Ramos (cell line): ENCODE results near the gene TMED1.

Experiments
- in situ Hi-C: fragments of 300-500 bp; cut with MboI; formaldehyde crosslinking; loops from one replicate; pipeline ENCODE4 v1.14.3; 2022; ENCODE audit warnings: low sequenced_read_pairs; ENCODE audit not compliant: unreplicated experiment

TMED1 gene

DNA sequence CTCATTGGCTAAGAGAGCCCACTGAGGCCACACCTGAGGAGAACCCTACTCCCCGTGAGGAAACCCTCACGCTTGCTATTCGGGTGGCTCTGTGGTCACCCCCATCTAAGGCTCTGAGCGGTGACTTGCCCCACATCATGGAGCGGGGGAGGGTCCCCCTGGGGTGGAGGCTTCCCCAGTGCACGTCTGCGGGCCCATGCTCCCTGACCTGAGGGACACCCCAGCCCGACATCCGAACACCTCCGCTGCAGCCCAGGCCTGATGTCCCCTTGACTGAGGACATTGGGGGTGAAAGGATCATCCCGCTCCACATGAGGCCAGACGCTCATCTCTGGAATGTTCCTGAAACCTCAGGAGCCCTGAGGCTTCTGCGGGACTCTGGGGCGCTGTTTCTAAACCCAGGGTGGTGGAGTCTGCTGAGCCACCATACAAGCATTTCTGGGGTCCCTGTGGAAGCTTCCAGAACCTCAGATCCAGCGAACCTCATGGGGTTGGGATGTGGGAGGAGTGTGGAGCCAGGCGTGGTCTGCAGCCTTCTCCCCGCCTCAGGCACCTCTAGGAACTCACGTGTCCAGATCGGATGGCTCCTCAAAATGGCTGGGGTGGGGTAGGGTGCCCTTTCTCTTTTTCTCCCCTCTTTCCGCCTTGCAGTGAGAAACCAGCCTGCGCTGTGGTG, 19.9 kb downstream of the TMED1 start:
- in situ Hi-C loops, result no loop called here

DNA sequence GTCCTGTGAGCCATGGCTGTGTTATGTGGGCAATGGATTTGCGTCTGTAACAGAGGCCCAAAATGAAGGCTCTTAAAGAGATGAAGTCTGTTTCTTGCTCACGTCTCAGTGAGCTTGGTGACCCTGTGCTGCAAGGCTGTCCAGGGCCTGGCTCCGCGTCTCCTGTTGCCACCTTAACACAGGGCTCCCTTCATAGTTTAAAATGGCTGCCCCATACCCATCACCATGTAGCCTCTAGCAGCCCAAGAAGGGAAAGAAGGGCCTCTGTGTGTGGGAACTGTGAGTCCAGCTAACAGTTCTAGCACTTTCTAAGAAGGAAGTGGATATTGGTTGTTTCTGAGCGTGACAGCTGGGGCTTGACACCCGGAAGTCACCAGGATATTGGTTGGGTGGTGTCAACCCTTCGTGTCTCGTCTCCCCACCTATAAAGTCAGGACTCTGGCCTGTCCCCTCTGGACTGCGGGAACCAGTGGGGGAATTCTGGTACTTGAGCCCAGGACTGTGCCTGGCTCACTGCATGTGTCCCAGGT, 20.9 kb downstream of the TMED1 start:
- in situ Hi-C loops, result no loop called here

DNA sequence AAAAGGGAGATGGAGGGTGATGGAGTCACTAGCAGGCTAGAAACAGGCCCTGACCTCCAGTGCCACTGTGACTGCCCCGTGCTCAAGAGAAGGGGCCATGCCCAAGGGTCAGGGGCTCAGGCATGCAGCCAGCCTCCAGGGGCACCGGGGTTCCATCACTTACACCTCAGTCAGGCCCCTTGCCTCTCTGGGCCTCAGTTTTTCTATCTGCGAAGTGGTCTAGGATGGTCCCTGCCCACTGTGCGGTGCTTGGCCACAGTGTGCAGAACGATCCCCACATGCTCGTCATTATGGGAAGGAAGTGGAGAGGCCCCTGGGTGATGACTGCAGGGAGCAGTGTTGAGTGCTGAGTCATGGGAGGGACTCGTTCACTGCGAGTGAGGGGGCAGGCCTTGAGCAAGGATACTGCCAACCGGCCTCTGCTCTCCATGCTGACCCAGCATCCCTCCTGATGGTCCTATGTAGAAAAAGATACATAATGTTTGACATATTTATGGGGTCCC, 23.1 kb downstream of the TMED1 start:
- in situ Hi-C loops, result no loop called here

DNA sequence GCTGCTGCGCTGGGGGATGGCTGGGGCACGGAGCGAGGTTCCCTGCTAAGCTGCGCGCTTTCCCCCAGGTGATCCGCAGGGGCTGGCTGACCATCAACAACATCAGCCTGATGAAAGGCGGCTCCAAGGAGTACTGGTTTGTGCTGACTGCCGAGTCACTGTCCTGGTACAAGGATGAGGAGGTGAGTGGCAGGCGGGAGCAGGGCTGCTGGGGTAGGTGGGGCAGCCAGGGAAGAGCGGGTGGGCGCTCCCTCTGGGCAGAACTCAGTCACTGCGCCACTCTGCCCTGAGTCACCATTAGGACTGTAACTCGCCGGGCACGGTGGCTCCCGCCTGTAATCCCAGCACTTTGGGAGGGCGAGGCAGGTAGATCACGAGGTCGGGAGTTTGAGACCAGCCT, 23.8 kb downstream of the TMED1 start:
- in situ Hi-C loops, result no loop called here

DNA sequence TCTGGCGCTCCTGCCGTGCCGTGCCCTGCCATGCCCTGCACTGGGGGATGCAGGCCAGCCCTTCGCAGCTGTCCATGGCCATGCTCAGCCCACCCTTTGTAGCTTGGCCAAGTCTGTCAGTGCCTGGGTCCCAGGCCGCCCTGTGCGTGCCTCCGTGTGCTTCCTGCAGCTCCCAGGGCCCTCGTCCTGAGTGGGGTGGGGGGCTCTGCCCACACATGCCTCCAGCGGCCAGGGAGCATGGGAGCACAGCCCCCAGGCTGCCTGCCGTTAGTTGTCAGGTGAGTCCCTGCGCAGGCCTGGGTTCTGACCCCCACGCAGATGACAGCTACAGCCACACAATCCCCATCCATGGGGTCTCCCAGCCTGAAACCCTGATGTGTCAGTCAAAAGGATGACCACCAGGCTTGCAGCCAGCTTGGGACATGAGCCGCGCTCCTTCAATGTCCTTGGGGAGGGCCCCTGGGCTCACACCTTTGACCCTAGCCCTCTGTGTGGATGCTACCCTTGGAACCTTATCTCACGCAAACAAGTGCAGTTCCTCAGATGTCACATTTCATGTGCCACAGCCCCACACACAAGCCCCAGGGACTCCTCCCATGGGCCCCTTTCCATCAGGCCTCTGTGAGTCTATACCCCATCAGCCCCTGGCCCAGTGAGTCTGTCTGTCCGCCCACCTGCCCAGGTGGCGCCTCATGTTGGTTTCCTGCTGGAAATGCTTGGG, 24.5 kb downstream of the TMED1 start:
- in situ Hi-C loops, result no loop called here

DNA sequence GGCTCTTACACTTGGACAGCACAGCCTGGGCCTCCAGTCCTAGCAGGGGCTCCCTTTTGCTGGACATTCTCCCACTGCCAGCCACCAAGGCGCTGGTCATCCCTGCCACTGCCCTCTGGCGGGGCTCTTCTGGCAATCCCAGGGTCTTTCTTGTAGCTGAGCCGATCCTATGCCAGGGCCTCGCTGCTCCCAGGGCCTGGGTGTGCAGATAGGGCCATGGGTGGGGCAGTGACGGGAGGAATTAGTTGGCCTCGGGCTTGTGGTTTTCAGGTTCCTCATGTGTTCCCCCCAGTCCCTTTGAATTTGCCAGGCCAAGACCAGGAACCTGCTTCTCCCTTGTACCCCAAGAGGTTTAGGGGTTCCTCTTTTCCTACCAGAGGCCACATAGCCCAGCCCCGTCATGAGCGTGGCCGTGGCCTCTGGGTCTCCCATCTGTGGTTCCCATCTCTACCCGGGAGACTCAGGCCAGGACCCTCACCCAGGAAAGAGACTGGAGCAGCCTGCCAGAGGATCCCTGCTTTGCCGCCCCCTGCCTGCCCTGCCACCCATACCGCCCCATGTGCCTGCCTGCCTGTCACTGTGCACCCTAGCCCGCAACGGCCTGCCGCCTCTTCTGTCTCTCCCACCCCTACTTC, 26.2 kb downstream of the TMED1 start:
- in situ Hi-C loops, result no loop called here

DNA sequence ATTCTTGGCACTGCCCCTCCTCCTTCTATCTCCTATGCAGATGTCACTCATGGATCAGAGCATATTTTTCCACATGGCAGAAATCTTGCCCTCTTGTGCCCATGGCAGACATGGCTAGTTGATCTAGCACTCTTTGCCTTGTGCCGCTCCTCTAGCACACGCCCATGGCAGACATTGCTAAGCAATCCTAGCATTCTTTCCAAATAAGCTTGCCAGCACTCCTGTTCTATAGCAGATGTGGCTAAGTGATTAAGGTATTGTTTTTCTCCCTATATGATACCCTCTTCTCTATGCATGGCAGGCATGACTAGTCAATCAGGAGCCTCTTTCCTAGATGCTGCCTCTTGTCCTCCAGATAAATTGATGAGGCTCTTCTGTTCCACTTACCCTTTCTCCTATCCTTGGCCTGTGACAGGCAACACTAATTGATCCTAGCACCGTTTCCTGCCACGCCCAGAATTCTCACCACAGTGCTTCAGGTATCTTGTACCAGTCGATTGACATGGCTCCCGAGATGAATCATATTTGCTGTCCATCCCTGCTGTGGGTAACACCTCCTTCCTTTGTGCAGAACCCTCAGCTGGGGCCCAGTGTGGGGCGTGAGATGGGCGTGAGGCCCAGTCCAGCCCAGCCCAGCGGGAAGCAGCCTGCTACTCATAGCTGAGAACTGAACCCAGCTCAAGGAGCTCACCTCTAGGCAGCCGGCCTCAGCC, 26.9 kb downstream of the TMED1 start:
- in situ Hi-C loops, result no loop called here

DNA sequence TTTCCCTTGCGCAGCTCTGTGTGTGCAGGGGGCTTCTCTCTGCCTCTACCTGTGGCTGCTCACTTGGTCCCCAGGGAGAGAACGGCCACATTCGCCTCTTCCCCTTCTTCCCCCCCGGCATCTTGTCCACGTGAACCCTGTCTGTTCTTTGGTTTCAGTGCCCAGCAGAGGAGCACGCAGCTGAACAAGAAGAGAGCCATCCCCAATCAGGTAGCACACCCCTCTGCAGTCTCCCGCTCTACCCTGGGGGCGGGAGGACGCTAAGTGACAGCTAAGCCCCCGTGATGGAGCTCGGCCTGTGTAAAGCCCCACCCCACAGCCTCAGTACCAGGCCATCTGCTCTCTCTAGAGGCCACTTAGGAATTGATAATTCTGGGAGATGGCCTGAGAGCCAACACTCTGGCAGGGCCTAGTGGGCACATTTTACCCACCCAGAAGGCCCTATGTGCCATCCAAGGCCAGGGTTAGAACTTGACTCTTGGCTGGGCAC, 30.2 kb downstream of the TMED1 start:
- in situ Hi-C loops, result no loop called here

DNA sequence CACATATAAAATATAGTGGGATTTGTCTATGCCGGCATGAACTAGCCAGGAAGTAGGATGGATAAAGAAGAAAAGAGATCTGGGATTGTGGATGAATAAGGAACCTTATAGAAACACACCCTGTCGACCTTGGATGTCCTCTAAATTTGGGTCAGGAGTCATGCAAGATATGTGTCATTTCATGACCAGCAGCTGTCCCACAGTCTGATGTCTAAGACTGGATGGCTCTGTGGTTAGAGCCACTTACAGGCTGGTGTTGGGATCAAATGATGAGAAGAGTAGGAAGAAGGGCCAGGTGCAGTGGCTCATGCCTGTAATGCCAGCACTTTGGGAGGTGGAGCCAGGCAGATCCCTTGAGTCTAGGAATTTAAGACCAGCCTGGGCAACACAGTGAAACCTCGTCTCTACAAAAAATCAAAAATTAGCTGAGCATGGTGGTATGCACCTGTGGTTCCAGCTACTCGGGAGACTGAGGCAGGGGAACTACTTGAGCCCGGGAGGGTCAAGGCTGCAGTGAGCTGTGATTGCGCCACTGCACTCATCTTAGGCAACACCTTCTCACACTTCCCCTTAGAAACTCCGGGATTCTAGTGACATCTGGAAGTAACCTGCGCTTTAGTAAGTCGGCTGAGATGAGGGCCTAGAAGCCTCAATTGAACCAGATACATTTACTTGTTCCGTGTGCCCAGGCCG, 30.8 kb downstream of the TMED1 start:
- in situ Hi-C loops, result no loop called here

DNA sequence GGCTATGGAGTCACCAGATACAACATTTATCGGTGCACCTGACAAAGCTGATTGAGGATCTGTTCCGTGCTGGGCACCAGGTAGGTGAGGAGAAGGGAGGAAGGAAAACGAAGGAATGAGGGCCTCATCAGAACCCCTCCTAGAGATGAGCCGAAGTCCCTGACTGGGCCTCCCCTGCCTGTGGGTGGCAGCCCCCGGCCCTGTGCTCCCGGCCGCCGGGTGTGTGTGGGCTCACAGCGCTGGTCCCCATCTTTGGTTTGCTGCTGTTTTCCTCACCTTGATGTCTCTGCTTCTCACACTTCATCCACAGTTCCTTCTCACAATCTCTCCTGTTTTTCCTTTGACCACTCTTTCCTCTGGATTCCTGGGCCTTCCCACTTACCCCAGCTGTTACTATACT, 32.8 kb downstream of the TMED1 start:
- in situ Hi-C loops, result no loop called here

DNA sequence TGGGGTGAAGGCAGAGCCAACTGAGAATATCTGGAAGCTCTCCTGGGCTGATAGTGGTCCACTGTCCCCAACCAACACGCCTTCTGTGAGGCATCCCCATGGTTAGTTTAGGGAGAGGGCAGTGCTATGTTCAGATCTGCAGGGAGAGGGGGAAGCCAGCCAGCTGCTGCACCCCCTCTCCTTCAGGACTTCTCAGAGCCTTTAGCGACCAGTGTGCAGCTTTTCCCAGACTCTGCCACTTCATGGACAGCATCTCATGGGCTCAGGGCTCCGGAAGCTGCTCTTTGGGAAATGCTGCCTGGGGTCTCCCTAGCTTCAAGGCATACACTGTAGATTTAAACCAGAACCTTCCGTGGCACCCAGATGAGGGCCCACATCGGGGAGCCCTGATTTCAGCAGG, 33.5 kb downstream of the TMED1 start:
- in situ Hi-C loops, result no loop called here

DNA sequence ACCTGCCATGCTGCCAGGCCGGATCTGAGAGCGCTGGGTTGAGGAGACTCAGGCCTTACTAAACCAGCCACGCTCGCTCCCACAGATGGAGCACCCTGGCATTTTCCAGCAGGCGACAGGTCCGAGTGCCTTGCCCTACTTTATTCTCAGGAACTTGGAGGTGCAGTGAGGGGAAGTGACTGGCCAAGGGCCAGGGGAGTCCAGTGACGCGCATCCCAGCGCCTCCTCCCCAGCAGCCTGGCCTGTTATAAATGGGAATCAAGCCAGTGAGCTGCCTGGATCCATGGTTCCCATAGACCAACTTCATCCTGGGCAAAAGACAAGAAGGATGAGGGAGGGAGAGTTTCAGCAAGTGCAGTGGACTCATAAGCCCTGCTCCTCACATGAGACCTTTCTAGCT, 35.5 kb downstream of the TMED1 start:
- in situ Hi-C loops, result no loop called here

DNA sequence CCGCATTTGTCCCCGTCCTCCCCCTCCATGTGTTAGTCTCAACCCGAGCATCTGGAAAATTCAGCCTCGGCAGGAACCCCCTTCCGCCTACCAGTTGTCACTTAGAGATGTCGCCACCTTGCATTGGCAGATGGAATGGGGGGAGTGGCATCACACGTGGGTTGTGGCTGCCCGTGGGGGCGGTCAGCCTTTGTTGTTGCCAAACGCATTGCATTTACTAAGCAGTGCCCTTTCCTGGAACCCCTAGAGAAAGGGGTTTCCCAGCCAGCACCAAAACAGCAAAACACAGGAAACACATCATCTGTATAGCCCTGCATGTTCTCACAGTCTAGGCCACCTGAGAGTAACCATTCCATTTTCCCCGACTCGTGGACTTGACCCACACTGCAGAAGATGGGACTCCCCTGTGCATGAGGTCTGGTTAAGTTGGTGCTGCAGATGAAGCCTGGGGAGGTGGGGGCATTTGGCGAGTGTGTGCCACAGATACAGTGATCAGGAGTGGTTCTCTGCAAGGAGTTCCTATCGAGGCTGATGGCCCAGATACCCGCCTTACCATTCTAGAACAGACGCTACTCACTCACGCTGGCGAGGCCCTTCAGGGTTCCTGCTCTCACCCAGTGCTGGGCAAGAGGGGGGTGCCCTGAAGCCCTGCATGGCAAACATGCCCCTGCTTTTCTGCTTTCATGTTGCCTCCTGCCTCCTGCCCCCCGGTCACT, 38.3 kb downstream of the TMED1 start:
- in situ Hi-C loops, result no loop called here

DNA sequence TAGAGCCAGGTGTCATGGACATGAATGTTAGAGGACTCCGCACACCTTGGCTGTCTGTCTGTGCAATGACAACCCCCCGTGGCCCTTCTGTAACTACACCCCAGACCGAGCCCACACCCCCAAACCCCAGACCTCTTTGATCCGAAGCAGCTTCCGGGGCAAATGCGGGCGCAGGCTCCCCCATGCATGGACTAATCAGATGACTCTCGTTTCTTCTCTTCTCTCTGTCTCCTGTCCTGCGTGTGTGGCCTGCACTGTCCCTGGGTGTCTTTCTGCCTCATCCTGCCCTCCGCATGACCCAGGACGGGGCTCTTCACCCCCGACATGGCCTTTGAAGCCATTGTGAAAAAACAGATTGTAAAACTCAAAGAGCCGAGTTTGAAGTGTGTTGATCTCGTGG, 38.9 kb downstream of the TMED1 start:
- in situ Hi-C loops, result no loop called here

DNA sequence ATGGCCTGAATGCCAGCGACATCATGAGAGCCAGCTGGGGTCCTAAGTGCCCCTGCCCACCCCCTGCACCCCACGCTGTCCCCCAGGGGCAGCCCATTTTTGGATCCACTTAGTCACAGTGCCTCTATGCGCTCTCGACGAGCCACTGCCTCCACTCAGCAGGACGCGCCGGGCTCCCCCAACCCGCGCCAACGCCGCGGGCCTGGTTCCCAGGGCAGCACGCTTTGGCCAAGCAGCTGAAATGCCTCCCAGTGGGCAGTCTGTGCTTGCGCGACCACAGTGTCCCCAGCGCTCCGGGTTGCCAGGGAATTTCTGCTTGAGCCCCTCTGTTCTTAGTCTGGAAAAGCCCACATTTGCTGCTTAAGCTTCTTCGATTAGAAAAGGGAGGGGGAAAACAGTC, 39.4 kb downstream of the TMED1 start:
- in situ Hi-C loops, result no loop called here

DNA sequence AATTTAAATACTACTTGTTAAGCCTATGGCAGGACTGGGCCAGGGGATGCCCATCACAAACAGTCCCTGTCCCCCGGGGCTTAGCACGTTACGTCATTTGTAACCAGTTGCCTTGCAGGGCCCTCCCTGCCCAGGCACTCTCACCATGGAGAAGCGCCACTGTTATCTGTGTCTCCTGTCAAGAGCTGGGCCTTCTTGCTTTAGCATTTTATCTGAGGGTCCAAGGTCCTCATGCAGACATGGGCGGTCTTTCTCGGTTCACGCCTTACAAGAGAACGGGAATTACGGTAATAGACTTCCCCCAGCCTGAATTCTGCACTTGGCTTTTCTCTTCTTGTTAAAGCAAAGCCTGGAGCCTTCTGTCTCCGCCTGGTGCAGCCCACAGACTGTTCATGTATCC, 46.1 kb downstream of the TMED1 start:
- in situ Hi-C loops, result no loop called here

DNA sequence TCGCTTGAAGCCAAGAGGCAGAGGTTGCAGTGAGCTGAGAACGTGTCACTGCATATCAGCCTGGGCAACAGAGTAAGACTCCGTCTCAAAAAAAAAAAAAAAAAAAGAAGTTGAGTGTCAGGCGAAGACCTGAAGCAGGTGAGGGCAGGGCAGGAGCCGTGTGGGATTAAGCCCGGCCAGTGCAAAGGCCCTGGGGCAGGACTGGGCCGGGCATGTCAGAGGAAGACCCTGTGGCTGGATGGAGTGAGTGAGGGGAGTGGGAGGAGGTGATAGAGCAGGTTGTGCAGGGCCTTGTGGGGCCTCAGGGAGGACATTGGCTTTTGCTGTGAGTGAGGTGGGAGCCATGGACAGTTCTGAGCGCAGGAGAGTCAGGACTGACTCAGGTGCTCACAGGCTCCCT, 47.9 kb downstream of the TMED1 start:
- in situ Hi-C loops, result no loop called here

DNA sequence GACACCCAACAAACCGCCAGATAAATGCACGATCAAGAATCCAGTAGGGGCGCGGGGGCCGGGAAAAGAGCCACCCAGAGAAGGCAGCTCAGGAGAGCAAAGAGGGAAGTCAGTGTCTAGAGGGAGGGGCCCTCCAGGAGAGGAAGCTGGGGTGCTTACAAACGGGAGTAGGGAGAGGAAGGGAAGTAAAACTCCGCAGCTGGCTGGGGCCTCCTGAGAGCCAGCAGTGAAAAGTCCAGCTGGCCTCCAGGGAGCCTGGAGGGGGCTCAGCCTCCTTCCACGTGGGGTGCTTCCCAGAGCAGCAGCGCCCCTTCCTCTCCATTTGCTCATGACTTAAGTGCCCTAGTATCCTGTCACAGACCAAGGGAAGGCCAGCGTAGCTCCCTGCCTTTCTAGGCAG, 51.8 kb downstream of the TMED1 start:
- in situ Hi-C loops, result no loop called here

DNA sequence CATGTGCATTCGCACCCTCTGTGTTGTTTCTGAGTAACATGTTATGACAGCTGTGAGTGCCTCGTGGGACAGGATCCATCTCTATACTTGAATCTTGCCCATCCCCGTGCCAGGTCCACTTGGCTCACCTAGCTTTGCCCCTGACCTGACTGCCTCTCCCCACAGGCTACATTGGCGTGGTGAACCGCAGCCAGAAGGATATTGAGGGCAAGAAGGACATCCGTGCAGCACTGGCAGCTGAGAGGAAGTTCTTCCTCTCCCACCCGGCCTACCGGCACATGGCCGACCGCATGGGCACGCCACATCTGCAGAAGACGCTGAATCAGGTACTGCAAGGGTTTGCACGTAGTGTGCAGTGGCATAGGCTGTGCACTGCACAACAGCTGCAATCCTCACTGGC, 53.2 kb downstream of the TMED1 start:
- in situ Hi-C loops, result no loop called here
